ENCODE results near the gene CTRB2.
"Not testable (repeated sequence)": the region's sequence is repeated elsewhere in the genome, so short reads cannot be mapped to it uniquely, and the experiment has no call there.

The CTRB2 gene

GRCh38 chr16:75241955-75242354, 35.0 kb upstream of the CTRB2 start:
- DNase-seq, result no peak

- no peak for DNase-seq
Measured at GRCh38 chr16:75241412-75241811, 34.5 kb upstream of the CTRB2 start.

GRCh38 chr16:75240633-75241032, 33.7 kb upstream of the CTRB2 start:
- not testable (repeated sequence) for DNase-seq

GRCh38 chr16:75239542-75240122, 32.7 kb upstream of the CTRB2 start:
- no peak for DNase-seq

GRCh38 chr16:75238853-75239541, 32.0 kb upstream of the CTRB2 start:
- DNase-seq, result no peak

GRCh38 chr16:75238132-75238852, 31.3 kb upstream of the CTRB2 start:
- no peak for DNase-seq

GRCh38 chr16:75237398-75238131, 30.6 kb upstream of the CTRB2 start:
- DNase-seq, result no peak

- no peak for DNase-seq
Measured at GRCh38 chr16:75236736-75237397, 29.9 kb upstream of the CTRB2 start.

- no peak for DNase-seq
Measured at GRCh38 chr16:75236232-75236631, 29.3 kb upstream of the CTRB2 start.

- DNase-seq, result no peak
Measured at GRCh38 chr16:75235721-75236193, 28.8 kb upstream of the CTRB2 start.

GRCh38 chr16:75234856-75235696, 28.1 kb upstream of the CTRB2 start:
- no peak for DNase-seq

GRCh38 chr16:75233611-75233938, 26.6 kb upstream of the CTRB2 start:
- no peak for DNase-seq

GRCh38 chr16:75231570-75231969, 24.6 kb upstream of the CTRB2 start:
- DNase-seq, result no peak

- DNase-seq, result no peak
Measured at GRCh38 chr16:75230471-75231110, 23.6 kb upstream of the CTRB2 start.

- DNase-seq, result no peak
Measured at GRCh38 chr16:75229172-75230031, 22.4 kb upstream of the CTRB2 start.

GRCh38 chr16:75228143-75228976, 21.4 kb upstream of the CTRB2 start:
- DNase-seq, result no peak

- DNase-seq, result no peak
Measured at GRCh38 chr16:75227361-75228142, 20.6 kb upstream of the CTRB2 start.

- no peak for DNase-seq
Measured at GRCh38 chr16:75226550-75227360, 19.8 kb upstream of the CTRB2 start.

Data from stimulated activated CD4-positive, alpha-beta T cell treated with anti-CD3 and anti-CD28 coated beads, Interleukin-4, amount 100 ng/mL, for 1 hour (primary cell).